Activated T-cell treated with anti-CD3 and anti-CD28 coated beads, Interleukin-2, amount 50 U/mL, for 48 hours (primary cell): ENCODE measurements around the gene MYZAP.

Experiments
- DNase-seq, 2 experiments: peaks; one replicate each; pipeline ENCODE4 v3.0.0-alpha.2; 2020

The MYZAP gene

GRCh38 chr15:57591822-57592367, at the start of gene MYZAP:
Gene MYZAP, plus strand, starts transcription at chr15:57591904. Its CDS starts 131 bp downstream, at chr15:57592035.
- DNase-seq = peak; percentile 51 to 69

- no peak for DNase-seq
Observed at GRCh38 chr15:57542505-57542817, 49.2 kb upstream of the MYZAP start.

GRCh38 chr15:57544848-57545480, 46.7 kb upstream of the MYZAP start:
- DNase-seq = no peak

GRCh38 chr15:57545995-57546394, 45.7 kb upstream of the MYZAP start:
- DNase-seq = no peak

- DNase-seq = no peak
Observed at GRCh38 chr15:57547243-57547755, 44.4 kb upstream of the MYZAP start.

GRCh38 chr15:57548351-57548750, 43.4 kb upstream of the MYZAP start:
- DNase-seq = no peak

GRCh38 chr15:57548835-57549234, 42.9 kb upstream of the MYZAP start:
- DNase-seq = no peak

GRCh38 chr15:57549935-57550334, 41.8 kb upstream of the MYZAP start:
- no peak for DNase-seq

- DNase-seq = no peak
Observed at GRCh38 chr15:57550640-57551039, 41.1 kb upstream of the MYZAP start.

GRCh38 chr15:57551715-57552677, 39.7 kb upstream of the MYZAP start:
- DNase-seq = no peak

- no peak for DNase-seq
Observed at GRCh38 chr15:57552678-57553334, 38.9 kb upstream of the MYZAP start.

GRCh38 chr15:57553526-57553925, 38.2 kb upstream of the MYZAP start:
- no peak for DNase-seq

GRCh38 chr15:57554063-57554811, 37.5 kb upstream of the MYZAP start:
- no peak for DNase-seq

GRCh38 chr15:57554812-57555179, 36.9 kb upstream of the MYZAP start:
- no peak for DNase-seq

- DNase-seq = no peak
Observed at GRCh38 chr15:57555270-57555669, 36.4 kb upstream of the MYZAP start.

GRCh38 chr15:57556040-57556439, 35.7 kb upstream of the MYZAP start:
- DNase-seq = no peak

GRCh38 chr15:57557267-57557666, 34.4 kb upstream of the MYZAP start:
- no peak for DNase-seq

GRCh38 chr15:57557810-57558209, 33.9 kb upstream of the MYZAP start:
- no peak for DNase-seq

- DNase-seq = peak; percentile 87 to 91
Observed at GRCh38 chr15:57559875-57560274, 31.8 kb upstream of the MYZAP start.

GRCh38 chr15:57561041-57561711, 30.5 kb upstream of the MYZAP start:
- DNase-seq = peak; percentile 68 to 71

GRCh38 chr15:57562196-57562769, 29.4 kb upstream of the MYZAP start:
- DNase-seq = no peak

- DNase-seq = no peak
Observed at GRCh38 chr15:57563416-57563815, 28.3 kb upstream of the MYZAP start.
